HG02840 (cell line): ENCODE data around the gene GAREM2.

Experiments
- ATAC-seq: cut with Tn5 transposase; IDR thresholded peaks from one replicate; pipeline ENCODE4 v1.9.1; 2021; ENCODE audit warnings: mild to moderate bottlenecking, moderate library complexity, moderate number of reproducible peaks; ENCODE audit not compliant: unreplicated experiment, low FRiP score

The GAREM2 gene

GRCh38 chr2:26169226-26169625 lies 3.7 kb upstream of the GAREM2 start:
- no peak for ATAC-seq

GRCh38 chr2:26169681-26170414 lies 3.0 kb upstream of the GAREM2 start:
- no peak for ATAC-seq

GRCh38 chr2:26170795-26171194 lies 2.1 kb upstream of the GAREM2 start:
- no peak for ATAC-seq

- no peak for ATAC-seq
Measured at GRCh38 chr2:26172189-26172870, 558 bp upstream of the GAREM2 start.

GRCh38 chr2:26173776-26174482 lies 1.0 kb downstream of the GAREM2 start:
- ATAC-seq, result no peak

- no peak for ATAC-seq
Measured at GRCh38 chr2:26174691-26175465, 2.0 kb downstream of the GAREM2 start.

GRCh38 chr2:26175466-26176278 lies 2.8 kb downstream of the GAREM2 start:
- ATAC-seq, result no peak

GRCh38 chr2:26176279-26176615 lies 3.4 kb downstream of the GAREM2 start:
- ATAC-seq, result no peak

- no peak for ATAC-seq
Measured at GRCh38 chr2:26177122-26177521, 4.2 kb downstream of the GAREM2 start.

GRCh38 chr2:26178246-26178645 lies 5.4 kb downstream of the GAREM2 start:
- no peak for ATAC-seq

GRCh38 chr2:26178746-26179436 lies 6.0 kb downstream of the GAREM2 start:
- no peak for ATAC-seq

GRCh38 chr2:26179446-26179913 lies 6.6 kb downstream of the GAREM2 start:
- no peak for ATAC-seq

- no peak for ATAC-seq
Measured at GRCh38 chr2:26182441-26182840, 9.6 kb downstream of the GAREM2 start.

GRCh38 chr2:26182887-26183630 lies 10.2 kb downstream of the GAREM2 start:
- no peak for ATAC-seq

GRCh38 chr2:26184121-26184520 lies 11.2 kb downstream of the GAREM2 start:
- no peak for ATAC-seq

GRCh38 chr2:26184555-26185303 lies 11.8 kb downstream of the GAREM2 start:
- peak; percentile 77 for ATAC-seq

GRCh38 chr2:26185304-26185928 lies 12.5 kb downstream of the GAREM2 start:
- ATAC-seq, result no peak
